Hematopoietic multipotent progenitor cell (in vitro differentiated cells): ENCODE data around the gene SOWAHD. TPM values are rescaled to one million over a fixed set of nuclear protein-coding genes. Genes with fewer than 3 reads are reported as not detected.
"Not testable (repeated sequence)": the region's sequence is repeated elsewhere in the genome, so short reads cannot be mapped to it uniquely, and the experiment has no call there.

Source experiments
- DNase-seq, 3 donors: peaks; one replicate each; pipeline ENCODE4 v3.0.0-alpha.2; 2011 to 2015; ENCODE audit warnings: low read depth in 2 of 3, low spot score in 2 of 3
- total RNA-seq: library from RNA; depleted of rRNA; stranded (reverse); fragments of >200 nt; gene quantifications from one replicate; pipeline ENCODE4 v1.2.3, GENCODE V29; 2012

The SOWAHD gene
- total RNA-seq, 1 donor: 3.5 TPM

DNA sequence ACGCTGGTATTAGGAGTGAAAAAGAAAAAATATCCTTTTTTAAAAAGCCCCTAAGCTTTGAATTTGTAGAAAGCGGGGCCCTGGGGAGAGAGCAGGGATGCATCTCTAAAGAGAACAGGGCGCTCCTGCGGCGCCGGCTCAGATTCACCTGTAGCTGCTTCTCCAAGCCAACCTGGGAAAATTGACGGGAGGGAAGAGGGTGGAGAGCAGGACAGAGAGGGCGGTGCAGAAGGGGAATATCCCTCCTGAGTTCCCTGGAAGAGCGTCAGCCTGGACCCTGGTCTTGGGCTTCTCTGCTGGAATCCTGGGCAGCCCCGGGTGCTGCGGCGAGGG is 776 bp upstream of the SOWAHD start:
- DNase-seq: no peak

DNA sequence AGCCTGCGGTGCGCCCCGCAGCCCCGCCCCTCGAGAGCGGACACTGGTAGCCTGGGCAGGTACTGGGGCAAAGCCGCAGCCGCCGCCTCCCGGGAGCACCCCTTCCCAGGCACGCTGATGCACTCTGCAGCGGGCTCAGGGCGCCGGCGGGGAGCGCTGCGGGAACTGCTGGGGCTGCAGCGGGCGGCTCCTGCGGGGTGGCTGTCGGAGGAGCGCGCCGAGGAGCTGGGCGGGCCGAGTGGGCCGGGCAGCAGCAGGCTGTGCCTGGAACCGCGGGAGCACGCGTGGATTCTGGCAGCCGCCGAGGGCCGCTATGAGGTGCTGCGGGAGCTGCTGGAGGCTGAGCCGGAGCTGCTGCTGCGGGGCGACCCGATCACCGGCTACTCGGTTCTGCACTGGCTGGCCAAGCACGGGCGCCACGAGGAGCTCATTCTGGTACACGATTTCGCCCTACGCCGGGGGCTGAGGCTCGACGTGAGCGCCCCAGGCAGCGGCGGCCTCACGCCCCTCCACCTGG is 401 bp downstream of the SOWAHD start:
- peak in 2 of 3 donors; percentile 2 to 19 for DNase-seq

DNA sequence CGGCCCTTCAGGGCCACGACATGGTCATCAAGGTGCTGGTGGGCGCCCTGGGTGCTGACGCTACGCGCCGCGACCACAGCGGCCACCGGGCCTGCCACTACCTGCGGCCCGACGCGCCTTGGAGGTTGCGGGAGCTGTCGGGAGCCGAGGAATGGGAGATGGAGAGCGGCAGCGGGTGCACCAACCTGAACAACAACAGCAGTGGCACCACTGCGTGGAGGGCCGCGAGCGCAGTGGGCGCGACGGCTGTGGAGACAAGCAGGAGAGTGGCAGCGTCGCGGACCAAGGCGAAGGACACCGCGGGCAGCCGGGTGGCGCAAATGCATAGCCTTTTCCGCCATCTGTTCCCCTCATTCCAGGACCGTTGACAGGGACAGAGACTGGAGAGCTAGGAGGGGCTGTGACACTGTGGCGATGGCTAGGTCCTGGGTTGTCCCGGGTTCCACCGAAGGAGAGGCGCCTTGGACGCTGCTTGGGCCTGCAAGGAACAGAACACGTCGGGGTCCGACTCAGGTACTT is 919 bp downstream of the SOWAHD start:
- no peak for DNase-seq

- DNase-seq: no peak
Measured at GRCh38 chrX:119760026-119760877, 1.9 kb downstream of the SOWAHD start.

DNA sequence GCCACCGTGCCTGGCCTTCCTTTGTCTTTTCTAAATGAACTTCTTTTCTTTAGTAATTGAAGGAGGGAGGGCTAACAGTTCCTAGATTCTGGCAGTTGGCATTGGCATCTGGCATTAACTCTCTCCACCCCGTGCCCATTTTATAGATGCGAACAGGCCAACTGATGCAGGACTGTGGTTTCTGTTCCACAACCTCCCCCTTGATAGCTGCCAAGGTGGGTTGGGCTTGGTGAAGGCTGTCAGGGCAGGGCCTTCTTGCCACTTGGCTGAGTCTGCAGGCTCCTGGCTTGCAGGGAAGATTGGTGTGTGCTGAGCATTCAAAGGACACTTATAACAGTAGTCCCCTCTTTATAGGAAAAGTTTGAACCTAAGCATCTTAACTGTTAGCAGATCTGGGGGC is 4.3 kb downstream of the SOWAHD start:
- no peak for DNase-seq

GRCh38 chrX:119763181-119763580 is 4.8 kb downstream of the SOWAHD start:
- DNase-seq: no peak

DNA sequence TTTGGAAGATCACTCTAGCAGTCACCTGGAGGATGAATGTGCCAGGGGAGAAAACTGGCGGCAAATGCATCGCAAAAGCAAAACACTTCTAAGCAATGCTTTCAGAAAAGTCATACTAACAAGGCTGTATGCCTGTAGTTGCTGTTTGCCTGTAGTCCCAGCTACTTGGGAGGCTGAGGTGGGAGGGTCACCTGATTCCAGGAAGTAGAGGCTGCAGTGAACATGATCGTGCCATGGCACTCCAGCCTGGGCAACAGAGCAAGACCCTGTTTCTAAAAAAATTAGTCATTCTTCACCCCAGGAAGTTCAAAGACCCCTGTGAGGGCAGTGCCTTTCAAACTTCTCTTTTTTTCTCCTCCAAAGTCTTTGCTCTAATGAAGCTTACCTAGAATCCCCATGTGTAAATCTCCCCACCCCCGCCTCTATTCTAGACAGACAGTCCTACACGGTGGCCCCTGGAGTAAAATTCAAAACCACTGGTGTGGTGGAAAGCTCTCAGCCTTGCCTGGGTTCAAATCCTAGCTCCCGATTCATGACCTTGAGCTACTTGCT is 5.5 kb downstream of the SOWAHD start:
- DNase-seq: no peak

DNA sequence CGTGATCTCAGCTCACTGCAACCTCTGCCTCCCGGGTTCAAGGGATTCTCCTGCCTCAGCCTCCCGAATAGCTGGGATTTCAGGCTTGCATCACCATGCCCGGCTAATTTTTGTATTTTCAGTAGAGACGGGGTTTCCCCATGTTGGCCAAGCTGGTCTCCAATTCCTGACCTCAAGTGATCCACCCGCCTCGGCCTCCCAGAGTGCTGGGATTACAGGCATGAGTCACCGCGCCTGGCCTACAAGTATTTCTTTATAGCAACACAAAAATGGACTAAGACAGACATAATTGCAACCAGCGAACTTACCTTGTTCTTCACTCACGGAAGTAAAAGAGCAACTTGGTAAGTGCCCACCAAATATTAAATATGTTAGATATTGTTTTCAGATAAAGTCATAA is 10.0 kb downstream of the SOWAHD start:
- not testable (repeated sequence) for DNase-seq

GRCh38 chrX:119769388-119769787 is 11.0 kb downstream of the SOWAHD start:
- not testable (repeated sequence) for DNase-seq

GRCh38 chrX:119775517-119776238 is 17.3 kb downstream of the SOWAHD start:
- DNase-seq: no peak

DNA sequence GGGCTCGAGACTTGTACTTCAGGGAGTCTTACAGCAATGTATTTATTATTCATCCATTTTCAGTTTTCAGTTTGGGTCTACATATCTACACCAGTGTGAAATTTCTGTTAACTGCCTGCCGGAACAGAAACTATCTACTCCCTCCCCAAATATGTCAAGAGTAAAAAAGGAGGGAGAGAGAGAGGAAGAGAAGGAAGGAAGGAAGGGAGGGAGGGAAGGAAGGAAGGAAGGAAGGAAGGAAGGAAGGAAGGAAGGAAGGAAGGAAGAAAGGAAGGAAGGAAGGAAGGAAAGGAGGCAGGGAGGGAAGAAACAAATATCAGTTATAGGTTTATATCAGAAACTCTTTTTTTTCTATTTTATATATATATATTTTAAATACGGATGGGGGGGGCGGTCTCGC is 20.4 kb downstream of the SOWAHD start:
- no peak for DNase-seq

- no peak for DNase-seq
Measured at GRCh38 chrX:119783026-119783425, 24.6 kb downstream of the SOWAHD start.

- DNase-seq: peak in 2 of 3 donors; percentile 38 to 55
Measured at GRCh38 chrX:119784747-119785446, 26.5 kb downstream of the SOWAHD start.

DNA sequence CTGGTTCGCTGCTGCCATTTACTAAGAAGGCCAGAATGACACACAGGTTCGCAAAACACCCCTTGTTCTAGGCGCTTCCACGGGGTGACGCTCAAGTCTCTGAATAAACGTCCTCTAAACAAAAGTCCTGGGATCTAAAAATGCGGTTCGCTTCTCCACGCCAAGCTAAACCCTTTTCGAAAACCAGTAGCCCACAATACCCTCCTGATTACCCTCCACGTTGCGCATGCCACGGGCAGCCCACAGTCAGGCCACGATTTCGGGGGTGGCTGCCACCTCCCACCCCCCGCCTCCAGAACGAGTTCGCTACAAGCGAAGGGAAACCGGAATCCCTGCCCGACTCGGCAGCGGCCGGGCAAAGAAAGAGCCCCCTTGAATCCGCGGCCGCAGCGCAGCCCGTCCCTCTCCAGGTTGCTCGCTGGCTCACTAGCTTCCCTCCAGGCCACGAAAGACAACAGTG is 32.6 kb downstream of the SOWAHD start:
- DNase-seq: peak in 2 of 3 donors; percentile 43 to 68

DNA sequence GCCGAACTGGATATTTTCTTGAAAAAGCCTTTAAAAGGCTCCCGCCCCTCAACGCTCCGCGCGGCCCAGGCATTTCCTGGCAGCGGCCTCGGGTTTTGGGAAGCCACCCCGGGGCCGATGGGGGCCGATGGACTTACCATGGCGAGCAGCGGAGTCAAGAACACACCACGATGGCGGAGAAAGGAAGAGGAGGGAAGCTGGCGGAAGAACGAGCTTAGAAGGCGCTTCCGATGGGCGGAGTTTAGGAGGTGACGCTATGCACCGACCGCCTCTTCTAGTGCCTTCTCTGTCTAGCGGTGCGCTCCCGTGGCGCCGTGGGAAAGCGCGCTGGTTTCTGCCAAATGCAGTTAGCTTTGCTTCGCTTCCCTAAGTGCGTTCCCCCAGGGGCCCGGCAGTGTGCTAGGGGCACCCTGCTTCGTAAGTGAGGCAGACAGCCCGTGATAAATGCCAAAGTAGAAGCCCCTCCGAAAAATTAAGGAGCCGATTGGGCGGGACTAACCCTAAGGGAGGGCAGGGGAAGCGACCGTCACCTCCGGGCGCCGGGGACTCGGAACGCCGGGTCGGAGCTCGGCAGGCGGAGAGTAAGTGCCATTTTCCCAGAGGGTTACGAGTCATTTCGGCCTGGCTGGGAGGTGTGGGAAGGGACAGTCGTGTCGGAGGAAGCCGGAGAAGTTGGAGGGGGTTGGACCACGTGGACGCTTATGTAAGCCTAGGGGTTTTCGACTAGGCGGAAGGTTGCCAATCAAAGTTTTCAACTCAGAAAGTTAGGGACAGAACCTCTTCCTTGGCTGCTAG is 33.2 kb downstream of the SOWAHD start, which contains the start of gene RPL39:
RPL39 (minus strand) TSS at position 194 of the 795 bp plus-strand sequence; CDS start at position 140, 54 bp downstream.
- DNase-seq: peak; percentile 52 to 92 (median 85)

DNA sequence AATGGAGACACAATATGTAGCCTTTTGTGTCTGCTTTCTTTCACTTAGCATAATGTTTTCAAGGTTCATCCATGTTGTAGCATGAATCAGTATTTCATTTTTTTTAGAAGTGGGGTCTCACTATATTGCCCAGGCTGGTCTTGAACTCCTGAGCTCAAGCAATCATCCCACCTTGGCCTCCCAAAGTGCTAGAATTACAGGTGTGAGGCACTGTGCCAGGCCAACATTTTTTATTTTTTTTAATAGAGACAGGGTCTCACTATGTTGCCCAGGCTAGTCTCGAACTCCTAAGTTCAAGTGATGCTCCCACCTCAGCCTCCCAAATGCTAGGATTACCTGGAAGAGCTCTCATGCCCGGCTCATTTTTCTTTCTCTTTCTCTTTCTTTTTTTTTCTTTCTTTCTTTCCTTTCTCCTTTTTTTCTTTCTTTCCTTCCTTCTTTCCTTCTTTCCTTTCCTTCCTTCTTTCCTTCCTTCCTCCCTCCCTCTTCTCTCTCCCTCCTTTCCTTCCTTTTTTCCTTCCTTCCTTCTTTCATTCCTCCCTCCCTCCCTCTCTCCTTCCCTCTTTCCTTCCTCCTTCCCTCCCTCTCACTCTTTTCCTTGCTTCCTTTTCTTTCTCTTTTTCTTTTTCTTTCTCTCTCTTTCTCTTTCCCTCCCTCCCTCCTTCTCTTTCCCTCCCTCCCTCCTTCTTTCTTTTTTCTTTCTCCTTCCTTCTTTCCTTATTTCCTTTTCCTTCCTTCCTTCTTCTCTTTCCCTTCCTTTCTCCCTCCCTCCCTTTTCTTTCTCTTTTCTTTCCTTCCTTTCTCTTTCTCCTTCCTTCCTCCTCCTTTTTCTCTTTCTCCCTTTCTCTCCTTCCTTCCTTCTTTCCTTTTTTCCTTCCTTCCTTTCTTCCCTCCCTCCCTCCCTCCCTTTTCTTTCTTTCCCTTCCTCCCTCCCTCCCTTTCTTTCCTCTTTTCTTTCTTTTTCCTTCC is 43.1 kb downstream of the SOWAHD start:
- no peak for DNase-seq

DNA sequence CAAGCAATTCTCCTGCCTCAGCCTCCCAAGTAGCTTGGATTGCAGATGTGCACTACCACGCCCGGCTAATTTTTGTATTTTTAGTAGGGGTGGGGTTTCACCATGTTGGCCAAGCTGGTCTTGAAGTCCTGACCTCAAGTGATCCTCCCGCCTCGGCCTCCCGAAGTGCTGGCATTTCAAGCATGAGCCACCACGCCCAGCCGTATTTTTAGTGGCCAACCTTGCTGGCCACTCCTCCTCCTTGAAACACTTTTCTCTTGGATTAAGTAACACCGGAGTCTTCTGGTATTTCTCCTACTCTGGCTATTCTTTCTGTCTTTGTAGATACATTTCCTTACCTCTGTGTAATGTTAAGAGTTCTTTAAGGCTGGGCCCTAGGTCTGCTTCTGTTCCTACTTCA is 44.2 kb downstream of the SOWAHD start:
- no peak for DNase-seq

GRCh38 chrX:119808461-119808860 is 50.1 kb downstream of the SOWAHD start:
- DNase-seq: not testable (repeated sequence)
